Placental epithelial cell (primary cell): ENCODE results near the gene CSGALNACT2. TPM values are rescaled to one million over a fixed set of nuclear protein-coding genes. Genes with fewer than 3 reads are reported as not detected.

ENCODE experiments used
- total RNA-seq: library from RNA; depleted of rRNA; stranded (reverse); fragments of >200 nt; gene quantifications from 2 replicates; pipeline ENCODE4 v1.2.3, GENCODE V29; 2012

The CSGALNACT2 gene, protein sequence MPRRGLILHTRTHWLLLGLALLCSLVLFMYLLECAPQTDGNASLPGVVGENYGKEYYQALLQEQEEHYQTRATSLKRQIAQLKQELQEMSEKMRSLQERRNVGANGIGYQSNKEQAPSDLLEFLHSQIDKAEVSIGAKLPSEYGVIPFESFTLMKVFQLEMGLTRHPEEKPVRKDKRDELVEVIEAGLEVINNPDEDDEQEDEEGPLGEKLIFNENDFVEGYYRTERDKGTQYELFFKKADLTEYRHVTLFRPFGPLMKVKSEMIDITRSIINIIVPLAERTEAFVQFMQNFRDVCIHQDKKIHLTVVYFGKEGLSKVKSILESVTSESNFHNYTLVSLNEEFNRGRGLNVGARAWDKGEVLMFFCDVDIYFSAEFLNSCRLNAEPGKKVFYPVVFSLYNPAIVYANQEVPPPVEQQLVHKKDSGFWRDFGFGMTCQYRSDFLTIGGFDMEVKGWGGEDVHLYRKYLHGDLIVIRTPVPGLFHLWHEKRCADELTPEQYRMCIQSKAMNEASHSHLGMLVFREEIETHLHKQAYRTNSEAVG
- total RNA-seq: 7.5 and 8.0 TPM in 2 replicates

GRCh38 chr10:43138021-43138756 is at the start of gene CSGALNACT2:
Gene CSGALNACT2 (plus strand): TSS chr10:43138445. CDS start chr10:43155150, 16,705 bp downstream.

Other genes with a start within 250 kb of the CSGALNACT2 start
- under 0.01 and 0.11 TPM in 2 replicates for gene RET, start 61.4 kb upstream of the CSGALNACT2 start, total RNA-seq
- 1.2 and 11.2 TPM in 2 replicates for gene RASGEF1A, start 128.6 kb downstream of the CSGALNACT2 start, total RNA-seq
- not detected in 2 replicates for gene FXYD4, start 233.2 kb downstream of the CSGALNACT2 start, total RNA-seq